GM18502 (cell line): ENCODE results near the gene RABEP1.
"Not testable (repeated sequence)": the region's sequence is repeated elsewhere in the genome, so short reads cannot be mapped to it uniquely, and the experiment has no call there.

Experiments used
- ATAC-seq: cut with Tn5 transposase; IDR thresholded peaks from one replicate; pipeline ENCODE4 v1.9.1; 2021; ENCODE audit warnings: mild to moderate bottlenecking; ENCODE audit not compliant: unreplicated experiment, poor library complexity

The RABEP1 gene

GRCh38 chr17:5418858-5419355 lies 136.8 kb downstream of the RABEP1 start:
- ATAC-seq, result peak; percentile 28

GRCh38 chr17:5419356-5419958 lies 137.4 kb downstream of the RABEP1 start, which contains the start of gene NUP88:
Gene NUP88 (minus strand): TSS chr17:5419662. CDS start chr17:5419650, 12 bp downstream.
- peak; percentile 87 for ATAC-seq

- ATAC-seq, result peak; percentile 71
Measured at GRCh38 chr17:5419959-5420653, 138.0 kb downstream of the RABEP1 start, which contains the start of gene RPAIN. Gene RPAIN (plus strand): TSS chr17:5420182. CDS start chr17:5420211, 29 bp downstream.

GRCh38 chr17:5422505-5422904 lies 140.4 kb downstream of the RABEP1 start:
- no peak for ATAC-seq

- no peak for ATAC-seq
Measured at GRCh38 chr17:5424909-5425308, 142.8 kb downstream of the RABEP1 start.

- ATAC-seq, result no peak
Measured at GRCh38 chr17:5425826-5426225, 143.7 kb downstream of the RABEP1 start.

- no peak for ATAC-seq
Measured at GRCh38 chr17:5429191-5429887, 147.3 kb downstream of the RABEP1 start.

GRCh38 chr17:5430413-5430999 lies 148.4 kb downstream of the RABEP1 start:
- ATAC-seq, result no peak

GRCh38 chr17:5431234-5431633 lies 149.2 kb downstream of the RABEP1 start:
- ATAC-seq, result not testable (repeated sequence)

GRCh38 chr17:5431949-5432556 lies 150.0 kb downstream of the RABEP1 start:
- no peak for ATAC-seq

- no peak for ATAC-seq
Measured at GRCh38 chr17:5434984-5435383, 152.9 kb downstream of the RABEP1 start.
